Spleen (tissue), 11 donors: ENCODE measurements around the gene ARFGEF2. TPM values are rescaled to one million over a fixed set of nuclear protein-coding genes. Genes with fewer than 3 reads are reported as not detected.

ENCODE experiments used
- DNase-seq: peaks from one replicate; pipeline ENCODE4 v3.0.0-alpha.2; 2020
- H3K27ac ChIP-seq, 8 donors: fragments of 200-600 bp; sonication (generic) in 7 of 8; 1 replicate in 4 of 8; 2 replicates in 4 of 8; pipeline versions ENCODE4 v1.5.0 to v1.8.0; 2016 to 2021; ENCODE audit warnings: inconsistent platforms in 4 of 8, mild to moderate bottlenecking in 4 of 8, moderate library complexity in 1 of 8
- H3K27me3 ChIP-seq, 7 donors: fragments of 200-600 bp; sonication (generic) in 6 of 7; replicated peaks in 1 of 7; 1 replicate in 4 of 7; 2 replicates in 3 of 7; pipeline versions ENCODE4 v1.5.0 to v1.8.0; 2016 to 2021; ENCODE audit warnings: inconsistent platforms in 3 of 7, mild to moderate bottlenecking in 1 of 7
- H3K36me3 ChIP-seq, 6 donors: fragments of 200-600 bp; sonication (generic) in 5 of 6; 1 replicate in 4 of 6; 2 replicates in 2 of 6; pipeline versions ENCODE4 v1.5.0 to v1.8.0; 2016 to 2021; ENCODE audit warnings: inconsistent platforms in 2 of 6
- H3K4me1 ChIP-seq, 6 donors: fragments of 200-600 bp; sonication (generic) in 5 of 6; 1 replicate in 3 of 6; 2 replicates in 3 of 6; pipeline versions ENCODE4 v1.5.0 to v1.8.0; 2016 to 2021; ENCODE audit warnings: inconsistent platforms in 3 of 6
- H3K4me3 ChIP-seq, 8 donors: fragments of 200-600 bp; sonication (generic) in 7 of 8; 1 replicate in 4 of 8; 2 replicates in 4 of 8; pipeline versions ENCODE4 v1.5.0 to v1.8.0; 2016 to 2021; ENCODE audit warnings: inconsistent platforms in 4 of 8, mild to moderate bottlenecking in 4 of 8, moderate library complexity in 2 of 8
- H3K9me3 ChIP-seq, 8 donors: fragments of 200-600 bp; sonication (generic) in 7 of 8; 1 replicate in 4 of 8; 2 replicates in 4 of 8; pipeline versions ENCODE4 v1.5.0 to v1.8.0; 2016 to 2021; ENCODE audit warnings: inconsistent platforms in 4 of 8
- CTCF ChIP-seq, 11 experiments: fragments of 200-600 bp in 7 of 11; fragments of 450-650 bp in 4 of 11; sonication (generic) in 4 of 11; IDR thresholded peaks in 8 of 11; conservative IDR thresholded peaks in 3 of 11; 1 replicate in 7 of 11; 2 replicates in 4 of 11; pipeline versions ENCODE4 v1.4.0 to v1.8.0; 2016 to 2021; ENCODE audit warnings: antibody characterized with exemption in 11 of 11, inconsistent platforms in 4 of 11, mild to moderate bottlenecking in 1 of 11
- POLR2A ChIP-seq, 3 donors: fragments of 450-650 bp; IDR thresholded peaks; one replicate each; pipeline ENCODE4 v1.5.1; 2017; ENCODE audit warnings: antibody characterized with exemption in 3 of 3, mild to moderate bottlenecking in 1 of 3
- POLR2AphosphoS5 ChIP-seq, 3 donors: sonication (generic); formaldehyde crosslinking; IDR thresholded peaks; one replicate each; pipeline ENCODE4 v1.5.1; 2017; ENCODE audit warnings: antibody characterized with exemption in 3 of 3
- WGBS, 5 donors: extraction: QIAGEN DNeasy Blood & Tissue Kit in 3 of 5; methylation state at CpG; one replicate each; pipeline versions ENCODE4 v1.1.5 to v1.1.7; 2013 to 2018; 5-methylcytosine and 5-hydroxymethylcytosine counted together
- intact Hi-C: fragments of 100-400 bp; cut with DNase I; formaldehyde crosslinking; loops from one replicate; pipeline ENCODE4 v1.15.0; 2023; ENCODE audit warnings: low total_unique reads
- polyA plus RNA-seq, 3 donors: library from polyadenylated mRNA; stranded (reverse); fragments of 200-250 nt; gene quantifications; one replicate each; pipeline ENCODE4 v1.2.1, GENCODE V29; 2013
- total RNA-seq, 7 donors: library from RNA; depleted of rRNA in 3 of 7; stranded (reverse); fragments of >200 nt in 3 of 7; fragmentation: NEBNext Ultra II Directional in 4 of 7; extraction: Animal tissue kit (Norgen Biotek cat#: 25700) in 4 of 7; gene quantifications; one replicate each; pipeline versions ENCODE4 v1.1.0 to v1.2.1, GENCODE V29; 2016 to 2021
- donor health status: healthy with polysubstance abuse.
- donor health status: DM: no; HTN: no; CAD: no; lungs with moderate emphysema.
- donor health status: DM: no; HTN: no; CAD: no.
- donor health status: Bipolar disorder and iron deficiency.
- donor health status: healthy.
- donor health status: DM: no; HTN: no; CAD: no.
- donor health status: DM: yes; HTN: yes; CAD: no.

Gene ARFGEF2
- total and polyA plus RNA-seq, 10 donors, result 6.7 to 44.4 (median 40.8) TPM

- Histone ChIP-seq H3K4me1 (peaks cover 0 to 12% (median 3%) of the 10 kb centered on the region in 6 donors), H3K9me3 (no peaks in the 10 kb centered on the region), H3K36me3 (peaks cover 0 to 100% (median 75%) of the 10 kb centered on the region in 6 donors), H3K27ac (no peak overlapping the region), H3K4me3 (no peak overlapping the region), H3K27me3 (no peaks in the 10 kb centered on the region)
- 60 to 77% (median 63%) methylated on average over 7 of the region's 7 CpGs for WGBS, 5 donors
- no peak for DNase-seq
- intact Hi-C loops, result no loop called here
- TF ChIP-seq POLR2AphosphoS5 (IDR thresholded peaks at IDR 0.05), result no peak
- TF ChIP-seq CTCF (IDR thresholded peaks at IDR 0.05 in 8 of 11, conservative IDR thresholded peaks at IDR 0.05 in 3 of 11), result no peak
- TF ChIP-seq POLR2A (IDR thresholded peaks at IDR 0.05), result no peak
These were observed 28.0 kb downstream of the ARFGEF2 start for GRCh38 chr20:48949304-48950170.

GRCh38 chr20:48951041-48951440, 29.5 kb downstream of the ARFGEF2 start:
- Histone ChIP-seq H3K27ac (no peak overlapping the region), H3K9me3 (no peaks in the 10 kb centered on the region), H3K4me3 (no peak overlapping the region), H3K27me3 (no peaks in the 10 kb centered on the region), H3K4me1 (peaks cover 0 to 12% (median 3%) of the 10 kb centered on the region in 6 donors), H3K36me3 (peaks cover 0 to 100% (median 79%) of the 10 kb centered on the region in 6 donors)
- intact Hi-C loops, result no loop called here
- 90 to 96% (median 96%) methylated on average over 10 of the region's 10 CpGs for WGBS, 5 donors
- DNase-seq, result no peak
- TF ChIP-seq POLR2AphosphoS5 (IDR thresholded peaks at IDR 0.05), result no peak

- DNase-seq, result no peak
- Histone ChIP-seq H3K4me1 (peaks cover 0 to 12% (median 3%) of the 10 kb centered on the region in 6 donors), H3K4me3 (no peak overlapping the region), H3K9me3 (no peaks in the 10 kb centered on the region), H3K27ac (no peak overlapping the region), H3K36me3 (peaks cover 0 to 100% (median 85%) of the 10 kb centered on the region in 6 donors), H3K27me3 (no peaks in the 10 kb centered on the region)
- 83 to 90% (median 86%) methylated on average over 4 of the region's 4 CpGs for WGBS, 5 donors
- TF ChIP-seq CTCF (IDR thresholded peaks at IDR 0.05 in 8 of 11, conservative IDR thresholded peaks at IDR 0.05 in 3 of 11) (no peak), POLR2A (IDR thresholded peaks at IDR 0.05) (no peak), POLR2AphosphoS5 (IDR thresholded peaks at IDR 0.05) (no peak)
- intact Hi-C loops, result no loop called here
These were observed 30.1 kb downstream of the ARFGEF2 start for GRCh38 chr20:48951646-48952045.

- TF ChIP-seq CTCF (IDR thresholded peaks at IDR 0.05 in 8 of 11, conservative IDR thresholded peaks at IDR 0.05 in 3 of 11) (no peak), POLR2A (IDR thresholded peaks at IDR 0.05) (no peak), POLR2AphosphoS5 (IDR thresholded peaks at IDR 0.05) (no peak)
- peak overlapping the region in 3 of 8 donors; percentile 18 to 47 (median 37) for H3K27ac ChIP-seq
- no peaks in the 10 kb centered on the region for H3K27me3 ChIP-seq
- H3K4me3 ChIP-seq, result no peak overlapping the region
- H3K36me3 ChIP-seq, result peaks cover 0 to 100% (median 89%) of the 10 kb centered on the region in 6 donors
- H3K9me3 ChIP-seq, result no peaks in the 10 kb centered on the region
- WGBS, 5 donors, result 71 to 83% (median 82%) methylated on average over 6 of the region's 6 CpGs
- DNase-seq, result no peak
- peaks cover 0 to 22% (median 4%) of the 10 kb centered on the region in 6 donors for H3K4me1 ChIP-seq
- intact Hi-C loops, result no loop called here
These were observed 31.1 kb downstream of the ARFGEF2 start for GRCh38 chr20:48952656-48953055.
